Trophoblast cell (in vitro differentiated cells and primary cell): Measurements from ENCODE around the gene SOBP.

Experiments
- DNase-seq, 2 donors: peaks; one replicate each; pipeline ENCODE4 v3.0.0-alpha.2; 2016
- H2AFZ ChIP-seq: 2 replicates; pipeline ENCODE4 v1.6.1; 2013; ENCODE audit warnings: low read length, moderate library complexity, mild to moderate bottlenecking; ENCODE audit not compliant: insufficient read depth, poor library complexity
- H2AK5ac ChIP-seq: 2 replicates; pipeline ENCODE4 v1.6.1; 2013; ENCODE audit warnings: mild to moderate bottlenecking, low read length
- H2BK120ac ChIP-seq: 2 replicates; pipeline ENCODE4 v1.6.1; 2013; ENCODE audit warnings: low read length, mild to moderate bottlenecking, moderate library complexity; ENCODE audit not compliant: insufficient read depth, poor library complexity
- H2BK12ac ChIP-seq: 2 replicates; pipeline ENCODE4 v1.6.1; 2013; ENCODE audit warnings: mild to moderate bottlenecking, low read length, moderate library complexity
- H2BK5ac ChIP-seq: 2 replicates; pipeline ENCODE4 v1.6.1; 2013; ENCODE audit warnings: low read length, low read depth, moderate library complexity, mild to moderate bottlenecking; ENCODE audit not compliant: poor library complexity
- H3K14ac ChIP-seq: 2 replicates; pipeline ENCODE4 v1.6.1; 2013; ENCODE audit warnings: mild to moderate bottlenecking, low read length
- H3K18ac ChIP-seq: 2 replicates; pipeline ENCODE4 v1.6.1; 2013; ENCODE audit warnings: mild to moderate bottlenecking, low read length
- H3K23ac ChIP-seq: 2 replicates; pipeline ENCODE4 v1.6.1; 2013; ENCODE audit warnings: low read length
- H3K27ac ChIP-seq: 2 replicates; pipeline ENCODE4 v1.5.1; 2013; ENCODE audit warnings: low read depth, mild to moderate bottlenecking, inconsistent platforms, low read length, moderate library complexity
- H3K27me3 ChIP-seq: 2 replicates; pipeline ENCODE4 v1.6.1; 2013; ENCODE audit warnings: inconsistent platforms, mild to moderate bottlenecking, low read length, moderate library complexity; ENCODE audit not compliant: insufficient read depth
- H3K36me3 ChIP-seq, 2 experiments: 1 replicate in 1 of 2; 2 replicates in 1 of 2; pipeline ENCODE4 v1.6.1; 2013; ENCODE audit warnings: low read length in 2 of 2, mild to moderate bottlenecking in 2 of 2, moderate library complexity in 1 of 2; ENCODE audit not compliant: insufficient read depth in 2 of 2, control insufficient read depth in 1 of 2
- H3K4ac ChIP-seq: 2 replicates; pipeline ENCODE4 v1.6.1; 2013; ENCODE audit warnings: low read depth, mild to moderate bottlenecking, low read length, moderate library complexity
- H3K4me1 ChIP-seq, 2 experiments: 1 replicate in 1 of 2; 2 replicates in 1 of 2; pipeline ENCODE4 v1.6.1; 2013; ENCODE audit warnings: low read length in 2 of 2, mild to moderate bottlenecking in 2 of 2, moderate library complexity in 1 of 2; ENCODE audit not compliant: insufficient read depth in 2 of 2, control insufficient read depth in 1 of 2
- H3K4me2 ChIP-seq: 2 replicates; pipeline ENCODE4 v1.6.1; 2013; ENCODE audit warnings: inconsistent platforms, mild to moderate bottlenecking, low read length, moderate library complexity
- H3K4me3 ChIP-seq: 2 replicates; pipeline ENCODE4 v1.5.1; 2013; ENCODE audit warnings: mild to moderate bottlenecking, low read depth, low read length, inconsistent platforms
- H3K79me1 ChIP-seq: one replicate; pipeline ENCODE4 v1.6.1; 2013; ENCODE audit warnings: low read length
- H3K79me2 ChIP-seq: 2 replicates; pipeline ENCODE4 v1.6.1; 2013; ENCODE audit warnings: low read length, mild to moderate bottlenecking; ENCODE audit not compliant: control insufficient read depth, insufficient read depth, poor library complexity
- H3K9ac ChIP-seq: 2 replicates; pipeline ENCODE4 v1.6.1; 2013; ENCODE audit warnings: mild to moderate bottlenecking, low read length
- H3K9me3 ChIP-seq: 2 replicates; pipeline ENCODE4 v1.6.1; 2013; ENCODE audit warnings: low read depth, mild to moderate bottlenecking, control low read depth, inconsistent platforms, low read length; ENCODE audit not compliant: insufficient read depth
- H4K12ac ChIP-seq: 2 replicates; pipeline ENCODE4 v1.6.1; 2013; ENCODE audit warnings: low read depth, mild to moderate bottlenecking, low read length, moderate library complexity
- H4K8ac ChIP-seq: 2 replicates; pipeline ENCODE4 v1.6.1; 2013; ENCODE audit warnings: low read depth, mild to moderate bottlenecking, low read length, moderate library complexity
- H4K91ac ChIP-seq: one replicate; pipeline ENCODE4 v1.6.1; 2013; ENCODE audit warnings: low read depth, mild to moderate bottlenecking, low read length, moderate library complexity
- WGBS: extraction: QIAGEN DNeasy Blood & Tissue Kit; methylation state at CpG from one replicate; pipeline ENCODE4 v1.1.7; 2013; ENCODE audit warnings: missing lambda C conversion rate; ENCODE audit not compliant: insufficient read length, insufficient coverage; ENCODE audit errors: extremely low coverage; 5-methylcytosine and 5-hydroxymethylcytosine counted together

The SOBP gene

GRCh38 chr6:107662333-107662732 lies 172.4 kb downstream of the SOBP start:
- H2BK120ac ChIP-seq = no peak overlapping the region
- no peak overlapping the region for H3K4me3 ChIP-seq
- no peaks in the 10 kb centered on the region for H3K27me3 ChIP-seq
- no peak overlapping the region for H3K4me2 ChIP-seq
- no peak overlapping the region for H2AFZ ChIP-seq
- H4K8ac ChIP-seq = no peak overlapping the region
- no peak overlapping the region for H3K4ac ChIP-seq
- H4K12ac ChIP-seq = no peak overlapping the region
- peaks cover 0 to 4% of the 10 kb centered on the region in 2 experiments for H3K4me1 ChIP-seq
- H3K27ac ChIP-seq = no peak overlapping the region
- H3K79me2 ChIP-seq = no peaks in the 10 kb centered on the region
- no peak overlapping the region for H2BK5ac ChIP-seq
- H3K9me3 ChIP-seq = no peaks in the 10 kb centered on the region
- no peak overlapping the region for H4K91ac ChIP-seq
- no peak overlapping the region for H2BK12ac ChIP-seq
- H3K14ac ChIP-seq = no peak overlapping the region
- H3K9ac ChIP-seq = no peak overlapping the region
- no peak overlapping the region for H3K23ac ChIP-seq
- no peak for DNase-seq
- H3K18ac ChIP-seq = no peak overlapping the region
- H2AK5ac ChIP-seq = no peak overlapping the region
- no CpG with 5 or more reads among the region's 4 CpGs for WGBS
- H3K79me1 ChIP-seq = no peaks in the 10 kb centered on the region
- no peaks in the 10 kb centered on the region for H3K36me3 ChIP-seq

- Histone ChIP-seq H3K4me3 (no peak overlapping the region), H2BK5ac (no peak overlapping the region), H3K9me3 (no peaks in the 10 kb centered on the region), H3K9ac (no peak overlapping the region), H3K27me3 (no peaks in the 10 kb centered on the region), H3K4me2 (no peak overlapping the region), H3K23ac (no peak overlapping the region), H4K91ac (no peak overlapping the region), H3K36me3 (no peaks in the 10 kb centered on the region), H3K27ac (no peak overlapping the region), H4K8ac (no peak overlapping the region), H3K18ac (no peak overlapping the region), H3K79me1 (no peaks in the 10 kb centered on the region), H4K12ac (no peak overlapping the region), H3K4ac (no peak overlapping the region), H2BK12ac (no peak overlapping the region), H2AK5ac (no peak overlapping the region), H3K4me1 (no peaks in the 10 kb centered on the region), H2AFZ (no peak overlapping the region), H3K14ac (no peak overlapping the region), H2BK120ac (no peak overlapping the region), H3K79me2 (no peaks in the 10 kb centered on the region)
- DNase-seq = no peak
- no CpG with 5 or more reads among the region's 6 CpGs for WGBS
Observed at GRCh38 chr6:107663308-107663707, 173.4 kb downstream of the SOBP start.

- H3K4me1 ChIP-seq = no peaks in the 10 kb centered on the region
- WGBS = no CpG with 5 or more reads among the region's 4 CpGs
- H3K79me2 ChIP-seq = no peaks in the 10 kb centered on the region
Observed at GRCh38 chr6:107665382-107665781, 175.5 kb downstream of the SOBP start.

GRCh38 chr6:107666084-107666980 lies 176.4 kb downstream of the SOBP start:
- Histone ChIP-seq H3K23ac (no peak overlapping the region), H4K8ac (no peak overlapping the region), H3K4me3 (no peak overlapping the region), H3K27me3 (no peaks in the 10 kb centered on the region), H3K4me2 (no peak overlapping the region), H4K91ac (no peak overlapping the region), H3K79me1 (no peaks in the 10 kb centered on the region), H2AK5ac (no peak overlapping the region), H3K9ac (no peak overlapping the region), H3K4ac (no peak overlapping the region), H2BK5ac (no peak overlapping the region), H2AFZ (no peak overlapping the region), H2BK12ac (no peak overlapping the region), H3K27ac (no peak overlapping the region), H4K12ac (no peak overlapping the region), H3K18ac (no peak overlapping the region), H2BK120ac (no peak overlapping the region), H3K14ac (no peak overlapping the region), H3K36me3 (no peaks in the 10 kb centered on the region), H3K79me2 (no peaks in the 10 kb centered on the region), H3K4me1 (peaks cover 0 to 3% of the 10 kb centered on the region in 2 experiments), H3K9me3 (no peaks in the 10 kb centered on the region)
- no peak for DNase-seq
- WGBS = no CpG with 5 or more reads among the region's 15 CpGs

More at GRCh38 chr6:107665382-107665781, 175.5 kb downstream of the SOBP start:
- Histone ChIP-seq H3K23ac (no peak overlapping the region), H3K18ac (no peak overlapping the region), H2BK12ac (no peak overlapping the region), H3K14ac (no peak overlapping the region), H4K91ac (no peak overlapping the region), H2BK120ac (no peak overlapping the region), H3K27ac (no peak overlapping the region), H3K27me3 (no peaks in the 10 kb centered on the region), H4K12ac (no peak overlapping the region), H3K4me3 (no peak overlapping the region), H3K9me3 (no peaks in the 10 kb centered on the region), H3K79me1 (no peaks in the 10 kb centered on the region), H4K8ac (no peak overlapping the region), H2BK5ac (no peak overlapping the region), H3K4ac (no peak overlapping the region), H3K4me2 (no peak overlapping the region), H3K9ac (no peak overlapping the region), H2AK5ac (no peak overlapping the region), H3K36me3 (no peaks in the 10 kb centered on the region), H2AFZ (no peak overlapping the region)
- DNase-seq = no peak
